ENCODE results near the gene PTPRQ. TPM values are rescaled to one million over a fixed set of nuclear protein-coding genes. Genes with fewer than 3 reads are reported as not detected.

PTPRQ gene
- total RNA-seq, 2 experiments from 2014 or later: not detected

DNA sequence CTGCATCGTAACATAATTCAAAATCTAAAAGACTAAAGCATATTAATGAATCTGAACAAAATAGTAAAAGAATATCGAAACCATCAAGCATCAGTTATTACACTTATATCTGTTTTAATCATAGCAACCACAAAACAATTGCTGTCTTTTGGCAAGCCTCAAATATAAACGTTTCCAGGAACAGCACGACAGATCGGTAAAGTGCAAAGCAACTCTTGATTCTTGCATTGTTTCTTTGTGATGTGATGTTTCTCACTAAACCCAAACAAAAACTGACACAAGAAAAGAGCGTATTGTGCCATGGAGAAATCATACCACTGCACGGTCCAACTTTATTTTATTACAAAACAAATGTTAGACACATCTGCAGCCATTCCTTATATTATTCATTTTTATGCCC is 254.2 kb downstream of the PTPRQ start:
- no peak overlapping the region for H3K4me3 Mint-ChIP-seq
- CTCF ChIA-PET: no interaction called here

DNA sequence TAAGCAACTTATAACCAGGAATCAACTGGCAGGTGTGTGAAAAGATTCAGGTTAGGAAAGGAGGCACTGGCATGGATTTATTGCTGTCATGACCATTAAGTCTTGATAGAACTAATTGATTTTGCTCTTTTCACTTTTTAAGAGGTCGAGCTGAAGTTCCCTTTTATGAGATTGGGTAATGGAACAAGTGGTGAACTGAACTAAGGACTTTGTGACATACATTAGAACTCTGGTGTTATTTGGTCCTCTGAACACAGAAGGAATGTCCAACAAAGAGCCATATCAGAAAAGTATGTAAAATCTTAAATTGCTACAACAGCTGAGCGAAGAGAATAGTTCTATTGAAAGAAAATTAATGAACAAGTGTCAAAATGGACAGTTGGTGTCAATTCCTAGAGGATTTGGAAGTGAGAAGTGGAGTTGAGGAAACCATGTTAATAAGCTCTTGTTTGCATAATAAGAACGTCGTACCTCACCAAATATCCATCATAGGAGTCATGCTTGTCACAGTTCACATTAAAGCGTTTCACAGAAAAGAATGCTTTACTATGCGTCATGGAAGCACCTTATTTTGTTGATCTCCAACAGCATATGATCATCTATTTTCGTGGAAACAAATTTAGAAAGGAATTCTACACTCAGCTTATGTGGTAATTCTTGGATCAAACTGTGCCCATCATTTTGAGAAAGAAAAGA is 255.0 kb downstream of the PTPRQ start:
- H3K9me3 Mint-ChIP-seq (ENCODE audit: low read depth): no peaks in the 10 kb centered on the region
- H3K4me1 Mint-ChIP-seq: no peaks in the 10 kb centered on the region
- no peaks in the 10 kb centered on the region for H3K27me3 Mint-ChIP-seq
- DNase-seq (no peak), ATAC-seq (no peak)
- no peak overlapping the region for H3K4me3 Mint-ChIP-seq
- CTCF ChIA-PET: no interaction called here
- no peaks in the 10 kb centered on the region for H3K36me3 Mint-ChIP-seq
- H3K27ac Mint-ChIP-seq: no peak overlapping the region

More for the DNA sequence above, 254.2 kb downstream of the PTPRQ start:
- DNase-seq: no peak
- no peak for ATAC-seq
- Mint-ChIP-seq H3K4me1 (no peaks in the 10 kb centered on the region), H3K27ac (no peak overlapping the region), H3K27me3 (no peaks in the 10 kb centered on the region), H3K36me3 (no peaks in the 10 kb centered on the region), H3K9me3 (ENCODE audit: low read depth) (no peaks in the 10 kb centered on the region)

GRCh38 chr12:80700327-80700726 is 256.3 kb downstream of the PTPRQ start:
- ATAC-seq: no peak

GRCh38 chr12:80701388-80701787 is 257.4 kb downstream of the PTPRQ start:
- no peaks in the 10 kb centered on the region for H3K4me1 Mint-ChIP-seq
- no peaks in the 10 kb centered on the region for H3K27me3 Mint-ChIP-seq
- H3K4me3 Mint-ChIP-seq: no peak overlapping the region
- no peaks in the 10 kb centered on the region for H3K9me3 Mint-ChIP-seq (ENCODE audit: low read depth)
- H3K36me3 Mint-ChIP-seq: no peaks in the 10 kb centered on the region
- no peak overlapping the region for H3K27ac Mint-ChIP-seq
- CTCF ChIA-PET: no interaction called here
- ATAC-seq: no peak
- DNase-seq: no peak

More at GRCh38 chr12:80700327-80700726, 256.3 kb downstream of the PTPRQ start:
- DNase-seq: no peak
- Mint-ChIP-seq H3K4me1 (no peaks in the 10 kb centered on the region), H3K4me3 (no peak overlapping the region), H3K36me3 (no peaks in the 10 kb centered on the region), H3K27ac (no peak overlapping the region), H3K9me3 (ENCODE audit: low read depth) (no peaks in the 10 kb centered on the region), H3K27me3 (no peaks in the 10 kb centered on the region)
- CTCF ChIA-PET: no interaction called here

DNA sequence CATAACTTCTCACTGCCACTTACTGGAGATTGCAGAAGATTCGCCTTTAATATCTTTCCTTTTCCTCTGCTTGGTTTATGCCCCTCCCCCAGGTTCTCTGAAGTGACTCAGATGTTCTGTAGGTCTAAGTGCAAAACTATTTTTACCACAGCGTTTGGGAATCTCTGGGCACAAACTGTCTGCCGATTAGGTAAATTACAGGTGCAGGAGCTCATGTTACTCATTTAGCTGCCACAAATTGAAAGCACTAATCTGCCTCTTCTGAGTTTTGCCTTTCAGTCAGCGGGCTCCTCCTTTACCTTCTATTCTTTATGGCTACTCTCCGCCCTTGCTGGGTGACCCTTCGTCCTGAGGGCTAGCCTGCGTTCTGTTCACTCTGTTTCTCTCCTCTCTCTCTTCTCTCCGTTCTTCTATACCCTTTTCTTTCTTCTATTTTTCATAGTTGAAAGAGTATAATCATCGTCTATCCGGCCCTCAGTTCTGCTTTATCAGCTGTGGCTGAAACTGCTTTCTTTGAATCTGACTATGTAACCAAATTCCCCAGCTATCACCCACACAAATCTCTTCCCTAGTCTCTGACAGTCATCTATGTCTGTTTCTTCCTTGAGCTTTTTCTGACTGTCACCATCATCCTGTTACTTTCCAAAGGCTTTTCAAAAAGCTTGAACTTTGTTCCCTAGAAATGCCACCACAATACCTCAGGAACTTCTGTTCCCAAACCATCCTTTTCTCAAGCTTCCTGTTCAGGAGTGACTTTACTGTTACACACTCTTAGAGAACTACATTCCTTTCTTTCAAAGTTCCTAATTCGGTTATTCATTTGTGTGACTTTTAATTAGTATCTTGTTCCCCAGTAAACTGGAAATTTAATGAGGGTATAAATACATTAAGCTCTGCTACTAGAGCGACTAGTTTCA is 259.1 kb downstream of the PTPRQ start:
- DNase-seq (no peak), ATAC-seq (no peak)
- Mint-ChIP-seq H3K36me3 (no peaks in the 10 kb centered on the region), H3K27me3 (peaks cover 11% of the 10 kb centered on the region), H3K4me3 (no peak overlapping the region), H3K9me3 (ENCODE audit: low read depth) (no peaks in the 10 kb centered on the region), H3K27ac (no peak overlapping the region), H3K4me1 (no peaks in the 10 kb centered on the region)
- CTCF ChIA-PET: no interaction called here

- Mint-ChIP-seq H3K9me3 (ENCODE audit: low read depth) (no peaks in the 10 kb centered on the region), H3K27ac (no peak overlapping the region), H3K4me3 (no peak overlapping the region), H3K27me3 (peaks cover 23% of the 10 kb centered on the region), H3K36me3 (no peaks in the 10 kb centered on the region), H3K4me1 (peaks cover 5% of the 10 kb centered on the region)
- ATAC-seq: no peak
- no peak for DNase-seq
- CTCF ChIA-PET: no interaction called here
These were observed 260.4 kb downstream of the PTPRQ start for GRCh38 chr12:80704420-80704819.

- CTCF ChIA-PET: no interaction called here
- Mint-ChIP-seq H3K27me3 (peaks cover 29% of the 10 kb centered on the region), H3K4me1 (peaks cover 5% of the 10 kb centered on the region), H3K4me3 (no peak within 1 kb of the TSS), H3K36me3 (no peaks in the 10 kb centered on the region), H3K27ac (no peak within 1 kb of the TSS), H3K9me3 (ENCODE audit: low read depth) (no peaks in the 10 kb centered on the region)
- ATAC-seq: no peak
- DNase-seq: no peak
These were observed 263.2 kb downstream of the PTPRQ start, which contains the start of gene MYF6 for GRCh38 chr12:80707126-80707829. Gene MYF6, plus strand, starts transcription at chr12:80707634. Its CDS starts 86 bp downstream, at chr12:80707720.

GRCh38 chr12:80707830-80708258 is 263.8 kb downstream of the PTPRQ start:
- ATAC-seq (no peak), DNase-seq (no peak)
- no peaks in the 10 kb centered on the region for H3K36me3 Mint-ChIP-seq
- H3K27me3 Mint-ChIP-seq: peaks cover 33% of the 10 kb centered on the region
- peaks cover 5% of the 10 kb centered on the region for H3K4me1 Mint-ChIP-seq
- CTCF ChIA-PET: no interaction called here
- H3K27ac Mint-ChIP-seq: no peak overlapping the region
- no peaks in the 10 kb centered on the region for H3K9me3 Mint-ChIP-seq (ENCODE audit: low read depth)
- no peak overlapping the region for H3K4me3 Mint-ChIP-seq

DNA sequence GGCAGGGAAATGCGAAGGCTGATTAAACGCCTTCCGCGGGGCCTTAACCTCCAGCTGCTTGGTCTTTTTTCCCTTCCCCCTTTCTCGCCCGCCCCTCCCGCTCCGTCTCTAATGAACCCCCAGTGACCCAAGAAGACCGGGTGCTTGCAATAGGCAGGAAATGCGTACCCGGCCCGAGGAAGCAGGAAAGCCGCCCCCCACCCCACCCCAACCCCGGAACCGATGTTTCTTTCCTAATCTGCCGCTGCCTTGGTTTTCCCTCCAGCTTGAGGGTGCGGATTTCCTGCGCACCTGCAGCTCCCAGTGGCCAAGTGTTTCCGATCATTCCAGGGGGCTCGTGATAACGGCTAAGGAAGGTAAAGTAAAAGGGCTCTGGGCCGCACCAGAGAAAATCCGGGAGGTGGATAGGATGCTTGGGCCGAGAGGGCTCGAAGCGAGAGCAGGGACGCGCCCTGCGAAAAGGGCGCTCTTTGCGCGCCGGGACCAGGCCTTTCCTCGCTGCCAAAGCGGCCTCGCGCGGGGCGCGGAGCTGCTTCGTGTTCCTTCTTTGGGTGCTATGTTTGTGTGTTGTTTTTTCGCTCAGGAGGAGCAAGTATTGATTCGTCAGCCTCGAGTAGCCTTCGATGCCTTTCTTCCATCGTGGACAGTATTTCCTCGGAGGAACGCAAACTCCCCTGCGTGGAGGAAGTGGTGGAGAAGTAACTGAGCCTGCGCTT is 264.4 kb downstream of the PTPRQ start:
- CTCF ChIA-PET: no interaction called here
- no peaks in the 10 kb centered on the region for H3K9me3 Mint-ChIP-seq (ENCODE audit: low read depth)
- DNase-seq: no peak
- ATAC-seq: no peak
- H3K4me1 Mint-ChIP-seq: peaks cover 5% of the 10 kb centered on the region
- H3K27me3 Mint-ChIP-seq: peaks cover 37% of the 10 kb centered on the region
- H3K27ac Mint-ChIP-seq: peak overlapping the region; percentile 17
- no peak overlapping the region for H3K4me3 Mint-ChIP-seq
- H3K36me3 Mint-ChIP-seq: no peaks in the 10 kb centered on the region

DNA sequence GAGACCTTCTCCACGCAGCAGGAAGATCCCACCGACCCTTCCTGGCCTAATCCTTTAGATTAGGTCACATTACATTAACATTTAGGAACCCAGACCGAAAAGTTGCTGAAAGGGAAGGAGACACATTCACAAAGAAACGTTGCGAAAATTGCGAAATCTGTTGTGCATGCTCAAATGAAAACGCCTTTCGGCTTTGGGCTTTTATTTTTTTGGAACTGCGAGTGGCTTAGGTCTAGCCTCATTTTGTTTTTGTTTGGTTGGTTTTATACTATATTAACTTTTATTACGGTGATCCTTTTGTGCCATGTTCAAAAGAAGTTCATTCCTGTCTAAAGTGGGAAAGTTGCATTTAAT is 264.9 kb downstream of the PTPRQ start:
- no peak for ATAC-seq
- CTCF ChIA-PET: no interaction called here
- H3K9me3 Mint-ChIP-seq (ENCODE audit: low read depth): no peaks in the 10 kb centered on the region
- peaks cover 5% of the 10 kb centered on the region for H3K4me1 Mint-ChIP-seq
- H3K27ac Mint-ChIP-seq: no peak overlapping the region
- no peak for DNase-seq
- H3K36me3 Mint-ChIP-seq: no peaks in the 10 kb centered on the region
- peaks cover 42% of the 10 kb centered on the region for H3K27me3 Mint-ChIP-seq
- no peak overlapping the region for H3K4me3 Mint-ChIP-seq

- Mint-ChIP-seq H3K4me3 (no peak overlapping the region), H3K27me3 (peaks cover 52% of the 10 kb centered on the region), H3K27ac (no peak overlapping the region), H3K36me3 (peaks cover 2% of the 10 kb centered on the region), H3K4me1 (peaks cover 5% of the 10 kb centered on the region), H3K9me3 (ENCODE audit: low read depth) (no peaks in the 10 kb centered on the region)
- CTCF ChIA-PET: no interaction called here
- DNase-seq (no peak), ATAC-seq (no peak)
These were observed 266.0 kb downstream of the PTPRQ start for GRCh38 chr12:80709811-80710726.

DNA sequence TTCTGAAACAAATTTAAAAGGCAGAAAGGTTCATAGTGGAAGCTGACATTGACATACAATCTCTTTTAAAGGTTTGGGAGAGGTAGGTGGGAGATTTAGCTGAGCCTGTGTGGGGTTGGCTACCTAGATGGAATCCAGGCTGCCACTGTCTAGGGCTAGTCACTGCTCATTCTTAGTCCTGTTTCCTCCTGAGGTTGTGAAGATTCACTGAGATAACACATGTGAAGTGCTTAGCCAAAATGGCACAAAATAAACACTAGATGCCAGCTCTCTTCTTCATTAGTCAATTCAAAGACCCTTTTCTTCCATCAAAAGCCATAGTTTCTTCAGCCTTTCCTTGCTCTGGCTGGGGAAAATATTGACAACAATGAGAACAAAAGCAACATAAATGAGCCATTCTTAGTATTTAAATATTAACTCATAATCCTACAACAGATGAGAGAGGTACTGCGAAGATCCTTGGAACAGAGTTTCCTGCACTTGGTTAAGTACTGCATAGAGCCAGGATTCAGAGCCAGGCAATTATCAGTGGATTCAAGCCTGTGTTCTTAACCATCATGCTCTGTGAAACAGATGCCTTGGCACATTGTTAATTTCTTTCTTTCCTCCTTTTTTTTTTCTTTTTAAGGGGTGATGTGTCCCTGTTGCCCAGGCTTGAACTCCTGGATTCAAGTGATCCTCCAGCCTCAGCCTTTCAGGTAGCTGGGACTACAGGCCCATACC is 266.9 kb downstream of the PTPRQ start:
- DNase-seq (no peak), ATAC-seq (no peak)
- CTCF ChIA-PET: no interaction called here
- H3K36me3 Mint-ChIP-seq: peaks cover 2% of the 10 kb centered on the region
- H3K4me1 Mint-ChIP-seq: peaks cover 5% of the 10 kb centered on the region
- peaks cover 56% of the 10 kb centered on the region for H3K27me3 Mint-ChIP-seq
- no peak overlapping the region for H3K4me3 Mint-ChIP-seq
- no peaks in the 10 kb centered on the region for H3K9me3 Mint-ChIP-seq (ENCODE audit: low read depth)
- no peak overlapping the region for H3K27ac Mint-ChIP-seq
